ENCODE data around the gene CBL. TPM values are rescaled to one million over a fixed set of nuclear protein-coding genes. Genes with fewer than 3 reads are reported as not detected.

Gene CBL
- total and polyA plus RNA-seq, 2 experiments from 2014 or later, result 31.6 to 67.6 TPM

DNA sequence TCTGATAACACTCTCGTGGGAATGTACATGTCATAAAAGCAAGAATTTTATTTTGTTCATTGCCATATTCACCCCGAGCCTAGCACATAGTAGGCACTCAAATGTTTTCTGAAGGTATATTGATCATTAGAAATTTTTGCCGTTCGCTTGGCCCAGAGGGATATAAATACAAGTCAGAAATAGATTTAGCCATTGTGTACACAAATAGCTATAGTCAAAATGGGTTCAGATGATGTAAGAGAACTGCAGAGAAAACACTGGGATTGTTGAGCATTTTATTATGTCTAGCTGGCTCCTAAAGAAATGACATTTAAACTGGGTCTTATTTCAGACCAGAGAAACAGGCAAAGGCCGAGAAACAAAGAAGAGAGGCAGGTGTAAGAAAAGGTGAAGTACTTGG, 61.5 kb downstream of the CBL start (continued):
- TF ChIP-seq ZNF462 (CRISPR knock-in tag; IDR thresholded peaks at IDR 0.05) (no peak), ZNF331 (CRISPR knock-in tag; IDR thresholded peaks at IDR 0.05; ENCODE audit: low read depth) (no peak), ETS1 (IDR thresholded peaks at IDR 0.05) (no peak)
- TF ChIP-seq, protein P1, sequence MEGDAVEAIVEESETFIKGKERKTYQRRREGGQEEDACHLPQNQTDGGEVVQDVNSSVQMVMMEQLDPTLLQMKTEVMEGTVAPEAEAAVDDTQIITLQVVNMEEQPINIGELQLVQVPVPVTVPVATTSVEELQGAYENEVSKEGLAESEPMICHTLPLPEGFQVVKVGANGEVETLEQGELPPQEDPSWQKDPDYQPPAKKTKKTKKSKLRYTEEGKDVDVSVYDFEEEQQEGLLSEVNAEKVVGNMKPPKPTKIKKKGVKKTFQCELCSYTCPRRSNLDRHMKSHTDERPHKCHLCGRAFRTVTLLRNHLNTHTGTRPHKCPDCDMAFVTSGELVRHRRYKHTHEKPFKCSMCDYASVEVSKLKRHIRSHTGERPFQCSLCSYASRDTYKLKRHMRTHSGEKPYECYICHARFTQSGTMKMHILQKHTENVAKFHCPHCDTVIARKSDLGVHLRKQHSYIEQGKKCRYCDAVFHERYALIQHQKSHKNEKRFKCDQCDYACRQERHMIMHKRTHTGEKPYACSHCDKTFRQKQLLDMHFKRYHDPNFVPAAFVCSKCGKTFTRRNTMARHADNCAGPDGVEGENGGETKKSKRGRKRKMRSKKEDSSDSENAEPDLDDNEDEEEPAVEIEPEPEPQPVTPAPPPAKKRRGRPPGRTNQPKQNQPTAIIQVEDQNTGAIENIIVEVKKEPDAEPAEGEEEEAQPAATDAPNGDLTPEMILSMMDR (conservative IDR thresholded peaks at IDR 0.05; ENCODE audit: low read depth in 2 of 2), result no peak

DNA sequence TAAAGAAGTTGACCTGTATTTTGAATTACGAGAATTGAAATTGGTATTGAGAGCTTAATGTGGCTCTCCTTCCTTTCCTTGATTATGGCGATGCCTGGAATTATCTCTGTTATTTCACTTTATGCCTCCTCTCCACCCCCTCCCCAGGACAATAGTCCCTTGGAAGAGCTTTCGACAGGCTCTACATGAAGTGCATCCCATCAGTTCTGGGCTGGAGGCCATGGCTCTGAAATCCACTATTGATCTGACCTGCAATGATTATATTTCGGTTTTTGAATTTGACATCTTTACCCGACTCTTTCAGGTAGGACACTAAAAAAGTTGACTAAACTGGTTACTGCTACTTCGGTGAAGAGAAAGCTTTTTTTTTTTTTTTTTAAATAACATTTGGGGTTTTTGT, 67.6 kb downstream of the CBL start:
- Histone ChIP-seq H3K4me2 (no peak overlapping the region), H2AFZ (no peak overlapping the region), H3K4me3 (no peak overlapping the region), H4K20me1 (replicated peaks; ENCODE audit: insufficient read depth) (peaks cover 21% of the 10 kb centered on the region), H3K27ac (ENCODE audit: low read depth) (no peak overlapping the region), H3K9me2 (ENCODE audit: insufficient read depth) (no peaks in the 10 kb centered on the region), H3K27me3 (ENCODE audit: insufficient read depth) (no peaks in the 10 kb centered on the region), H3F3A (replicated peaks; ENCODE audit: low read depth) (no peaks in the 10 kb centered on the region; the same call in 1 of the 2 replicates), H3K79me2 (replicated peaks; ENCODE audit: insufficient read depth) (peaks cover 45% of the 10 kb centered on the region), H3K4me1 (ENCODE audit: insufficient read depth) (no peaks in the 10 kb centered on the region), H3K36me3 (ENCODE audit: insufficient read depth) (peaks cover 44% of the 10 kb centered on the region; the same call in 1 of the 2 replicates)
- H3K9me3 Mint-ChIP-seq, result no peaks in the 10 kb centered on the region
- ATAC-seq (no peak), DNase-seq (ENCODE audit: low spot score) (no peak)
- no peak overlapping the region for H3K4me3 Mint-ChIP-seq
- TF ChIP-seq ZNF331 (CRISPR knock-in tag; IDR thresholded peaks at IDR 0.05; ENCODE audit: low read depth) (no peak), EZH2 (IDR thresholded peaks at IDR 0.05; ENCODE audit: low read depth, unreplicated experiment) (no peak), EZH2phosphoT487 (IDR thresholded peaks at IDR 0.05; ENCODE audit: unreplicated experiment) (no peak), STAT1 (IDR thresholded peaks at IDR 0.05; ENCODE audit: unreplicated experiment) (no peak), REST (IDR thresholded peaks at IDR 0.05; ENCODE audit: unreplicated experiment) (no peak), CREB1 (CRISPR knock-in tag; IDR thresholded peaks at IDR 0.05; ENCODE audit: low read depth) (no peak), NANOG (IDR thresholded peaks at IDR 0.05; ENCODE audit: borderline replicate concordance) (no peak)
- H3K27ac Mint-ChIP-seq, result no peak overlapping the region
- no peaks in the 10 kb centered on the region for H3K4me1 Mint-ChIP-seq
- peaks cover 50% of the 10 kb centered on the region for H3K36me3 Mint-ChIP-seq (ENCODE audit: low read depth)
- peaks cover 2% of the 10 kb centered on the region for H3K27me3 Mint-ChIP-seq (ENCODE audit: insufficient read depth, low read depth, poor library complexity)

All from GM23338 (cell line).